Lung (tissue), 12 donors: ENCODE measurements around the gene CENPA. TPM values are rescaled to one million over a fixed set of nuclear protein-coding genes. Genes with fewer than 3 reads are reported as not detected.

Experiments used
- ATAC-seq: fragments of 200-7000 bp; cut with Tn5 transposase; one replicate; pipeline ENCODE4 v1.9.1; 2020; ENCODE audit warnings: moderate number of reproducible peaks; ENCODE audit not compliant: insufficient read depth, low FRiP score
- DNase-seq, 3 donors: peaks; one replicate each; pipeline ENCODE4 v3.0.0-alpha.2; 2013 to 2017
- H3K27ac ChIP-seq, 2 donors: one replicate each; pipeline ENCODE4 v1.5.1; 2013; ENCODE audit warnings: mild to moderate bottlenecking in 2 of 2, moderate library complexity in 2 of 2, control low read depth in 1 of 2, inconsistent platforms in 1 of 2, low read depth in 1 of 2, low read length in 1 of 2
- H3K27me3 ChIP-seq, 3 donors: one replicate each; pipeline ENCODE4 v1.5.1; 2013; ENCODE audit warnings: low read length in 2 of 3; ENCODE audit not compliant: control insufficient read depth in 3 of 3, insufficient read depth in 3 of 3
- H3K36me3 ChIP-seq, 4 donors: one replicate each; pipeline ENCODE4 v1.5.1; 2013; ENCODE audit warnings: low read length in 4 of 4, mild to moderate bottlenecking in 1 of 4, moderate library complexity in 1 of 4; ENCODE audit not compliant: control insufficient read depth in 4 of 4, insufficient read depth in 4 of 4
- H3K4me1 ChIP-seq, 5 donors: one replicate each; pipeline ENCODE4 v1.5.1; 2013; ENCODE audit warnings: low read length in 5 of 5, mild to moderate bottlenecking in 2 of 5, moderate library complexity in 1 of 5; ENCODE audit not compliant: control insufficient read depth in 5 of 5, insufficient read depth in 5 of 5
- H3K4me3 ChIP-seq: one replicate; pipeline ENCODE4 v1.5.1; 2013; ENCODE audit warnings: mild to moderate bottlenecking, control low read depth, moderate library complexity
- H3K9ac ChIP-seq, 2 donors: one replicate each; pipeline ENCODE4 v1.5.1; 2013; ENCODE audit warnings: low read length in 2 of 2, control low read depth in 1 of 2; ENCODE audit not compliant: insufficient read depth in 1 of 2
- H3K9me3 ChIP-seq, 4 donors: one replicate each; pipeline ENCODE4 v1.5.1; 2013; ENCODE audit warnings: low read length in 3 of 4, mild to moderate bottlenecking in 1 of 4, moderate library complexity in 1 of 4; ENCODE audit not compliant: control insufficient read depth in 4 of 4, insufficient read depth in 3 of 4
- WGBS, 2 donors: extraction: QIAGEN DNeasy Blood & Tissue Kit; methylation state at CpG; one replicate each; pipeline ENCODE4 v1.1.7; 2013; 5-methylcytosine and 5-hydroxymethylcytosine counted together
- polyA plus RNA-seq, 2 donors: library from polyadenylated mRNA; stranded (reverse); fragments of 200-250 nt; gene quantifications; one replicate each; pipeline ENCODE4 v1.2.1, GENCODE V29; 2013
- total RNA-seq, 2 donors: library from RNA; depleted of rRNA in 1 of 2; stranded (reverse); fragments of >200 nt in 1 of 2; gene quantifications; one replicate each; pipeline ENCODE4 v1.2.1, GENCODE V29; 2014 to 2021
- TF ChIP-seq, protein P1 (sequence below): IDR thresholded peaks from 2 replicates; pipeline ENCODE4 v1.5.1; 2012; ENCODE audit warnings: mild to moderate bottlenecking; ENCODE audit errors: control extremely low read depth, extremely low read depth
- donor health status: control.
- donor health status: control.
- donor health status: Bipolar disorder and iron deficiency.
- donor health status: healthy.
- donor health status: DM: yes; HTN: yes; CAD: no.

Gene CENPA
- total and polyA plus RNA-seq, 4 donors, result 0.71 to 1.5 (median 0.95) TPM

DNA sequence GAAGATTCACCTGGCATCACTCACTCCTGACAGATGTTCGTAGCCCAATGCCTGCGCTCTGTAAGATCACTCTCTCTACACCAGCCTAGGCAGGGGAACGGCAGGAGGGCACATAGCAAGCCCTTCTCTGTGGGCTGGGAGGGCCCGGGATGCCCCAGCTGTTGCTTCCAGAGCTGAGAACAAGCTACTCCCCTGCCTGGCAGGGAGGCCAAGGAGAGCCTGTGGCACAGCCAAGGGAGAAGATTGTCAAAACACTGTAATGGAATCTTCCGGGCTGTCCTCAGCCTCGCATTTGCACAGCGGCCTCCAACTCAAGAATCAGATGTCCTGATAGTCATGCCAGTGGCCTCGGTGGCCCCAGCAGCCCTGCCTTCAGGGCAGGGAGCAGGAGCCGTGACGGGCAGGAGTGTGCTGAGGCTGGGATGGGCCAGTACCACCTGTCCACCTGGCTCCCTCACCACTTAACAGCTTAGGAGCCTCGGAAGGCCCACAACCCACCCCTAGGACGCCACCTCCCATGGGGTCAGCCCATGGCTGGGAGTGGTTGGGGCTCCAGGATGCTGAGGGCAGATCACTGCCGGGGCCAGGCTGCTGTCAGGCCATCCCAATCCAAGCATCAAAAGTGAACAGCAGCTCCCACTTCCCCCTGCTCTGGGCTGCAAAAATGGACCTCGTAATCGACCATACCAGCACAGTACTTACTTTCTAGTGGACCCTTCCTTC is 43.6 kb upstream of the CENPA start:
- no peaks in the 10 kb centered on the region for H3K36me3 ChIP-seq
- TF ChIP-seq, protein P1, sequence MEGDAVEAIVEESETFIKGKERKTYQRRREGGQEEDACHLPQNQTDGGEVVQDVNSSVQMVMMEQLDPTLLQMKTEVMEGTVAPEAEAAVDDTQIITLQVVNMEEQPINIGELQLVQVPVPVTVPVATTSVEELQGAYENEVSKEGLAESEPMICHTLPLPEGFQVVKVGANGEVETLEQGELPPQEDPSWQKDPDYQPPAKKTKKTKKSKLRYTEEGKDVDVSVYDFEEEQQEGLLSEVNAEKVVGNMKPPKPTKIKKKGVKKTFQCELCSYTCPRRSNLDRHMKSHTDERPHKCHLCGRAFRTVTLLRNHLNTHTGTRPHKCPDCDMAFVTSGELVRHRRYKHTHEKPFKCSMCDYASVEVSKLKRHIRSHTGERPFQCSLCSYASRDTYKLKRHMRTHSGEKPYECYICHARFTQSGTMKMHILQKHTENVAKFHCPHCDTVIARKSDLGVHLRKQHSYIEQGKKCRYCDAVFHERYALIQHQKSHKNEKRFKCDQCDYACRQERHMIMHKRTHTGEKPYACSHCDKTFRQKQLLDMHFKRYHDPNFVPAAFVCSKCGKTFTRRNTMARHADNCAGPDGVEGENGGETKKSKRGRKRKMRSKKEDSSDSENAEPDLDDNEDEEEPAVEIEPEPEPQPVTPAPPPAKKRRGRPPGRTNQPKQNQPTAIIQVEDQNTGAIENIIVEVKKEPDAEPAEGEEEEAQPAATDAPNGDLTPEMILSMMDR, result no peak
- H3K4me1 ChIP-seq, result peaks cover 0 to 26% (median 21%) of the 10 kb centered on the region in 5 donors
- no peak overlapping the region for H3K9ac ChIP-seq
- H3K4me3 ChIP-seq, result no peak overlapping the region
- no peak for DNase-seq
- H3K27me3 ChIP-seq, result no peaks in the 10 kb centered on the region
- ATAC-seq, result no peak
- 90 to 92% methylated on average over 15 of the region's 15 CpGs for WGBS, 2 donors
- no peaks in the 10 kb centered on the region for H3K9me3 ChIP-seq
- no peak overlapping the region for H3K27ac ChIP-seq

DNA sequence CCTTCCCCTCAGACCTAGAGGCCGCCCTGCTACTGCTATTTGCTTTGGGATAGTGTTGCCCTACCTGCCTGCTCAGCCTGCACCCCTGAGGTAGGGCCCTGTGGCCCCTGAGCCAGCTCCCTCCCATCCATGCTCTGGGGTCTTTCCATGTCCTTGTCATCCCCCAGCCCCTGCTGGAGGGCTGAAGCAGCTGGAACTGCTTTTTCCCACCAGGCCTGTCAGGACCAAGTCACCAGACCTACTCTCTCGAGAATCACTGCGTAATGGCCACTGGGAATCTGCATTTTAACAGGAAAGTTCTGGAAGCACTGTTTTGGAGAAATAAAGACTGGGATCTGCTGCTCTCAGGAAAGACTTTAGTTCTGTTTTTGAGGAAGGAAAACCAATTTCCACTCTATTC is 42.0 kb upstream of the CENPA start:
- Histone ChIP-seq H3K9ac (peak overlapping the region in 1 of 2 donors; percentile 46), H3K36me3 (no peaks in the 10 kb centered on the region), H3K9me3 (no peaks in the 10 kb centered on the region), H3K4me3 (no peak overlapping the region), H3K27ac (no peak overlapping the region), H3K4me1 (peaks cover 0 to 26% (median 21%) of the 10 kb centered on the region in 5 donors), H3K27me3 (no peaks in the 10 kb centered on the region)
- no peak for ATAC-seq
- peak in 2 of 3 donors; percentile 56 to 62 for DNase-seq
- whole genome bisulfite sequencing, 2 donors, result 88 to 92% methylated on average over 3 of the region's 3 CpGs
- TF ChIP-seq, protein P1, result no peak

DNA sequence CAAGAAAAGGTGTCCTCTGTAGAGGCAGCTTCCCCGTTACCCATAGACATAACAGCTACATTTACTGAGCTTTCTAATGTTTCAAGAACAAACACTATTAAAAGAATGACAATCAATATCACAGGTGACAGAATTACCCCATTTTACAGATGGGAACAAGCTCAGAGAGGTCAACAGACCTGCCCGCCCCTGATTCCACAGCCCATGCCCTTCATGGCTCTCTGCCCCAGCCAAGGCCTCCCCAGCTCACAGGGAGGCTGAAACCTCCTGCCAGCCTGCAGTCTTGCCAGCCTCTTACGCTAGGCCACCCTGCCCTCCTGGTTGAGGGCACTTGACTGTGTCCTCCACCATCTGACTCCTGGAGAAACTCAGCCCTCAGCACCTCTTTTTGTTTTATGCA is 40.9 kb upstream of the CENPA start:
- Histone ChIP-seq H3K4me3 (no peak overlapping the region), H3K27me3 (no peaks in the 10 kb centered on the region), H3K9me3 (no peaks in the 10 kb centered on the region), H3K4me1 (peaks cover 0 to 26% (median 21%) of the 10 kb centered on the region in 5 donors), H3K9ac (no peak overlapping the region), H3K36me3 (no peaks in the 10 kb centered on the region), H3K27ac (no peak overlapping the region)
- WGBS, 2 donors, result 88 to 96% methylated on average over 3 of the region's 3 CpGs
- ATAC-seq, result no peak
- DNase-seq, result no peak
- TF ChIP-seq, protein P1, result no peak
